HG03442 (cell line): ENCODE measurements around the gene MICAL3.
A peak's percentile ranks its signal among the peaks of the same experiment; 100 is the strongest.
"Not testable (repeated sequence)": the region's sequence is repeated elsewhere in the genome, so short reads cannot be mapped to it uniquely, and the experiment has no call there.

Source experiments
- ATAC-seq: cut with Tn5 transposase; IDR thresholded peaks from one replicate; pipeline ENCODE4 v1.9.1; 2021; ENCODE audit warnings: mild to moderate bottlenecking, moderate library complexity; ENCODE audit not compliant: unreplicated experiment

MICAL3 gene

DNA sequence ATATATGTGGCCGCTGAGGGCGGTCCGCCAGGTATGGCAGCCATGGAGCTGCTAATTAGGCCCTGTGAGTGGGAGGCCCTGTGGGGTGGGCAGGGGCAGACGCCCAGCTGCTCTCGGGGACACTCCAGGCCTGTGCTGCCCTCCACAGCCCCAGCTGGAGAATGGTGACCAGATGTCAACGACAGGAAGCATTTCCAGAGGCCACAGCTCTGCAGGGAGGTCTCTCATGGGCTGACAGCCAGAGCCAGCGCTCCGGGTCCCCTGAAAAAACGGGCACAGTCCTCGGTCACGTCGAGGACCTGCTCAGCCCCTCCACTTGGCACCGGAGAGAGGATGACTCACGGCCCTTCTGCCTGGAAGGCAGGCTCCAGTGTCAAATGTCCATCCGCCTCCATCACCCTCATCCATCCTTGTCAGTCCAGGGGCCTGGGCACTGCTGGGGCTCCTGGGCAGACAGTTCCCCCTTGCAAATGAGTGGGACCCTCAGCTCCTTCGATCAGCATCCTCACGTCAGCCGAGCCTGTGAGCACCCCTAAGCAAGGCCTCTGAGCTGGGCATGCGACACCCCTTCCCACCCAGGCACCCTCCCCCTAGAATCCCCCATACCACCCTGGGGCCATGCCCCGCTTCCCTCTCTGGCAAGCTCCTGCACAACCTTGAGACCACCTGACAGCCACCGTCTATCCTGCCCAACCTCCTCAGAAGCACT is 252.0 kb downstream of the MICAL3 start:
- no peak for ATAC-seq

DNA sequence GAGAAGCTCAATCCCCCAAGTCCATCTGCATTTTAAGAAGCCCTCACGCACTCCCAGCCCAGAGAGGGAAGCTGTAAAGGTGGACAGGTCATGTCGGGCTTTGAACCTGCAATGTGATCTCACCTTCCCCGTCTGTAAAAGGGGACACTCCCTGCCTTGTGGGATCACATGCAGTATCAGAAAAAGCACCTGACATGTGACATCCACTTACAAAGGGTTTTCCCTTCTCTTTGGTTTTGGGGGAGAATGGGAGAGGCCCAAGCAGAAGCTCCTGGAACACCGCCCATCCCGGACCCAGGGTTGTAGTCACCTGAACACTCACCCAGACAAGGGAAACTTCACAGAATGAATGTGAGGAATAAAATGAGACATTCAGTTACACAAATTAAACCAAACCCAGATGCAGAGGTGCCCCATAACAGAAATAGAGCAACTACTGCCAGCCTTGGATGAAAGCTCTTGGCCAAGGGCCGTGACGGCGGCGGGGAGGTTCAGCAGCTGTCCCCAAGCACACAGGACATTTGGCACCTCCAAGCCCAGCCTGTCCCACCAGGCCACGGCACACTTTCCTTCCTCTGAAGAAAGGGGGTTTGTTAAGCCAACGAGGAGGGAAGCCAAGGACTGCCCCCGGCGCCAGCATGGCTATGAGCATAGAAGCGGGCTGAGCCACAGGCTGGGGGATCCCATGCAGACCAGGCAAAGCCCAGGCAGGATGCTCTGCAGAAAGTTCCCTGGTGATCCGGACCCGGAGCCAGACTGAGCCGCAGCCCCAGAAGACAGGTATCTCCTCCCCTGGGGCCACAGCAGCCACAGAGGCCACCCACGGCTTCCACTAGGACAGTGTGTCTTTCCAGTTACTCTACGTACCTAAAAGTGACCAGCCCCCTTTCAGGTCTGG is 253.9 kb downstream of the MICAL3 start:
- no peak for ATAC-seq

DNA sequence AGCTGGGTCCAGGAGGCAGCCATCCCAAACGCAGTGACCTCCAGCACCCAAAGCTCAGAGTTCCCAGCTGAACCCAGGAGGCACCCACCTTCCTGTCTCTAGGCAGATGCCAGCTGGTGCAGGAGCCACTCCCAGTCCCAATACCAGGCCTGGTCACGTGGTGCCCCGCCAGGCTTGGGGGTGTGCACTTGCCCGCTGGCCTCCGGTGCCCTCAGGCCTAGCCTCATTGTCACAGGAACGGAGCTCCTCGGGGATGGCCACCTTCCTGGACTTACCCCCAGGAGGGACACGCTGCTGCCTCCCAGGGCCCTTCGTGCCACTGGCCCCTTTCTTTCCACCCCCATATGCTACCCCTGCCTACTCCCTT is 254.7 kb downstream of the MICAL3 start:
- ATAC-seq, result no peak

DNA sequence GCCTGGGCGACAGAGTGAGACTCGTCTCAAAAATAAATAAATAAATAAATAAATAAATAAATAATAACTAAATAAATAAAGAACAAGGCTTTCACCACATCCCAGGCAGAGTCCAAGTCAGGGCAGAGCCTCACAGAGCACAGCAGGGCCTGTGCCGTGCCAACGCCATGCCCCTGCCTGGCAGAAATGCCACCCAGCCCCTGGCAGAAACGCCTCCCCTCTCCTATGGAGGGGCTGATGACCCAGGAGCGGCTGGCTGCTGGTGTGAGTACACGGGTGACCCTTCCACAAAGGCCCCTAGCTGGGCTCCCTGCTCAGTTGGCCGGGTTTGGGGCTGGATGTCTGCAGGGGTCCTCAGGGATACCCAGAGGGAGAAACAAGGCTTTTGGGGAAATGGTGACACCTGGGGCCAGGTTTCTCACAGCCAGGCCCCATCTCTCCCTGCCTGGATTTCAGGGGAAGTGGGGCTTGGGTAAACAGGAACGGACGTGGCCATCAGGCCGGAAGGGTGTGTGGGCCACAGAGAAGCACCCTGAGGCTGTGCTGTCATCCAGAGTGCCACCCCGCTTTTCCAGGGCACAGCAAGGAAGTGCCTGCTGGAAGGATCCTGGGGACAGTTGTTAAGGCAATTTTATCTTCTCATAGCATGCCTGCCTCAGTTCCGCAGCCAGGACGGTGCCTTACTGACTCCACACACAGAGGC is 255.2 kb downstream of the MICAL3 start:
- ATAC-seq, result no peak

DNA sequence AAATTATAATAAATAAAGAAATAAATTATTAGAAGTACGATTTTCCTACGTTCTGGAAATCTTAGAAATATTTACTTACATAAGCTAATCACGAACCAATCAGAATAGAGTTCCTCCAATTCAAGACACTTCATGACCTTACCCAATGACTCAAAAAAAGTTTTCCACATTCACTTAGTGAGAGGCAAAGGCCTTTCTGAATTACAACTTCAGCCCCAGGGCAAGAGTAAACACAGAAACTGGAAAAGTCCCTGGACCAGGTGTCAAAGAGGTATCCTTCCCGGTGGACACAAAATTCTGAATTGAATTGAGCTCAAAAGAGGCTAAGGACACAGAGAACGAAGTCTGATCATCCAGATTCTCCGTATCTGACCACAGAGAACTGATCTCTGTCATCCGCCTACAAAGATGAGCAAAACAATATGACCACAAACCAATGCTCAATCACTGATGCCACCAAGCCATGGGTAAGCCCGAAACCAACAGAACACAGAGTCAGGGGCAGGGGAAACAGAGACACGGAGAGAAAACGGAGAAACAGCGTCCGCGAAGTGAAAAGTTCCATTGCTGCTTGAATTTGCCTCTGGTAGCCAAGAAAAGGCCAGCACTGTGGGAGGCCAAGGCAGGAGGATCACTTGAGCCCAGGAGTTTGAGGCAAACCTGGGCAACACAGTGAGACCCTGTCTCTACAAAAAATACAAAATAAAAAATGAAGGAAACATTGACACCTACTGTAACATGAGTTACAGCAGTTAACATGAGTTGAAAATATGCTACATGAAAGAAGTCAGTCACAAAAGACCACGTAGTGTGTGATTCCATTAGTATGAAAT is 256.9 kb downstream of the MICAL3 start:
- peak; percentile 71 for ATAC-seq

DNA sequence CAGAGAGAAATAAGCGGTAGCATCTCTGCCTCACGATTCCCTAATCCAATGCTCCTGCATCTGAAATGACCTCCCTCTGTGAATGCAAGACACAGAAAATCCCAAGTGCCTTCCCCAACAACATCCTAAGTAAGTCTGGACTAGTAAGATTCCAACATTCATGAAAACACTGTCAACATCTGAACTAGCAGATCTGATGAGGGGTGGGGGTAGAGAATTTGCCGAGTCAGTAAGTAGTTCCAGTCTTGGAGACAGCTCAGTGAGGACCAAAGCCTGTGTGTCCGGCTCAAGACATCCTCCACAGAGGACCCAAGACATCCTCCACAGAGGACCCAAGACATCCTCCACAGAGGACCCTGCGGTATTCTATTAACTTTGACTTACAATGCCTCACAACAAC is 259.5 kb downstream of the MICAL3 start:
- not testable (repeated sequence) for ATAC-seq

DNA sequence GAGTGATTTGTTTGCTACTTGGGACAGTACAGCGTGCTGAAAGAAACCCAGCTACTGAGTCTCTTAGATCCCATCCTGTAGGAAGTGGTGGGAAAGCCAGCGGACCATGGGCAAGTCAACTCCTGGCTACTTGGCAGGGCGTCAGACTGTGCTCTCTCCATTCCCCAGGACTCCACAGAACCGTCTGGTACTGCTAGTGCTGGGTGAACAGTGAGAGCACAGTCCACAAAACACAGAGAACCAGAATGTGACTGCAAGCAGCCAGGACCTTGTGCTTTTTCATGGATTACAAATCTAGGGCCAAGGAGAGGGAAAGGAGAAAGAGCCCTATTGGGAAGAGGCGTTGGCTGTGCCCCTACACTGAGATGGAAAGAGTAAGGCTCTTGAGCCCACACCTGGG is 260.3 kb downstream of the MICAL3 start:
- no peak for ATAC-seq

DNA sequence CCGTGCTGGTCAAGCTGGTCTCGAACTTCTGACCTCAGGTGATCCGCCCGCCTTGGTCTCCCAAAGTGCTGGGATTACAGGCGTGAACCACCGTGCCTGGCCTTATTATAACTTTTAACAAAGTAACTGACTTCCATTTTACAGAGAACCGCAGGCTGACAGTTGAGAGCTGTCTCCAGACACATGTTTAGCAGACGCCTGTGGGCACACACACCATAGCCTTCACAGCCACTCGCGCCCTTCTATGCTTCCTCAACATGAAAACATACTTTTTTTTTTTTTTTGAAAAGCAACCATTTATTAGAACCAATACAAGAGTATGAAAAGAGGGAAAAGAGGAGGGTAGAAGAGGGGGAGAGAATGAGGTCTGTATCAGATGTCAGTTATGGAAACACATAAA is 260.9 kb downstream of the MICAL3 start:
- not testable (repeated sequence) for ATAC-seq

DNA sequence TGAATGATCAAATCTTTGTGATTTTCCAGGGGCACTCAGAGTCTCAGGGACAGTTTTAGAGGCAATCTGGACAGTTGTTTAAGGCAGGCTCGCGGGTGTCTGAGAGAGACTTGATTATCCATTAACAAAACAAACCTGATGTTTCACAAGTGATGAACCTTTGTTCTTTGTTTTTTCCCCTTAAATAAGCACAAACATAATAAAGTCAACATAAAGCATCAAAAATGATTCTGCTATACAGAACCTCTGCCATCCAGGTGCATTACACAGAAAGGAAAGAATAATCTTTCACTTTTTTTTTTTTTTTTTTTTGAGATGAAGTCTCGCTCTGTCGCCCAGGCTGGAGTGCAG is 263.2 kb downstream of the MICAL3 start:
- no peak for ATAC-seq

DNA sequence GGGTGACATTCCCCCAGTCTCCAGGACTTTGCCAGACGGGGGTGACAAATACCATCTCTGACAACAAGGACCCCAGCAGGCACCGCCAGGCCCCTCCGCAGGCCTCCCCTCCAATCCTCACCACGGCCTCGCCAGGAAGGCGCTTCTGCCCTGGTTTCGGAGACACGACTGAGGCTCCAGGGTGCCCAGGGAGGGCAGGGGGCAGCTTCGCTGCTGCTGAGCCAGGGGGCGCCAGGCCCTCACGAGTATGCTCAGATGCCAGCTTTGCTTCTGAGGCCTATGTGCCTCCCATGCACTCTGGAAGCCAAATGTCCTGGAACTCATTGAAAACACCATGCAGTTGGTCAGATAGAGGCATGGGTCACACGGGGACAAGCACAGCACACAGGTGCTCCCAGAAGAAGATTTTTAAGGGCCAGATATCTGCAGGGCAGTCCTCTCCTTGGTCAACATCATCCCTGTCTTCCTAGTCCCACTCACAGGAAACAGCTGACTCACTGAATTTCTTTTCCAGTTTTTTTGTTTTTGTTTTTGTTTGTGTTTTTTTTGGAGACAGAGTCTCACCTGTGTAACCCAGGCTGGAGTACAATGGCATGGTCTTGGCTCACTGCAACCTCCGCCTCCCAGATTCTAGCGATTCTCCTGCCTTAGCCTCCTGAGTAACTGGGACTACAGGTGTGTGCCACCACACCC is 270.0 kb downstream of the MICAL3 start:
- ATAC-seq, result no peak

DNA sequence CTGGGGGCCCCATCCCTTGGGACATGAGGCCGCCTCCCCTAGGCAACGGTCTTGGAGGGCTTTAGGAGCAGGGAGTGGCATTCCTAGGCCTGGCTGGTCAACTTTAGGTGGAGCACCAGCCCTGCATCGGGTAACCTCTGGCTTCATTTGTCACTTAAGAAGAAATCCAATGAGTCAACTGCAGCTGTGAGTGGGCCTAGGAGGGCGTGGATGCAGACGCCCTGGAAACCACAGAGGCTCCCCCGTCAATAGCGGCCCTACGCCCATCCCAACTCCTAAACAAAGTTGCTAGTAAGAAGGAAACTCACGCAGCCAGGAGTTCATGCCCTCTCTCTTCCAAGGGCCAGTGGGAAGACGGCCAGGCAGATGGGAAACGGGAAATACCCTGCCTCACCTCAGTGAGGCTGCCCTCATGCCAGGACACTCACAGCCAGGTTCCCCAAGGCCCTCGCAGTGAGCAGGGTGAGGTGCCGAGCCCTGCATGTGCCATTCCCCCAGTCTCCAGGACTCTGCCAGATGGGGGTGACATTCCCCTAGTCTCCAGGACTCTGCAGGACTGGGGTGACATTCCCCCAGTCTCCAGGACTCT is 270.9 kb downstream of the MICAL3 start:
- ATAC-seq, result no peak

DNA sequence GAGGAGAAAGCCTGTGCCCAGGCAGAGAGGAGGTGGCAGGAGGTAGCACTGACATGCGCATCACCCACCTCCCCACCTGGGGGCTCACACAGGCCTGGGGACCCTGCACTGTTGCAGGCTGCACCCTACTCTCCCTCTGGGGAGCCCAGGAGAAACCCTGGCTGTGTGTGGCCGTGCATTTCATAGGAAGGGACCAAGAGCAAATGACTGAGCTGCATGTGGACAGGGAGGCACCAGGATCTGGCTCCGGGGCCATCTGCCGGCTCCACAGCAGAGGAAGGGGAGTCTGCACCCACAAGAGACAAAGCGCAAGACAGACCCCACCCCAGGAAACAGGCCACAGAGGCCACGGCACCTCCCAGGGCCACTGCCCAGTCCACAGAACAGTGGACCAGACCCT is 272.8 kb downstream of the MICAL3 start:
- no peak for ATAC-seq

DNA sequence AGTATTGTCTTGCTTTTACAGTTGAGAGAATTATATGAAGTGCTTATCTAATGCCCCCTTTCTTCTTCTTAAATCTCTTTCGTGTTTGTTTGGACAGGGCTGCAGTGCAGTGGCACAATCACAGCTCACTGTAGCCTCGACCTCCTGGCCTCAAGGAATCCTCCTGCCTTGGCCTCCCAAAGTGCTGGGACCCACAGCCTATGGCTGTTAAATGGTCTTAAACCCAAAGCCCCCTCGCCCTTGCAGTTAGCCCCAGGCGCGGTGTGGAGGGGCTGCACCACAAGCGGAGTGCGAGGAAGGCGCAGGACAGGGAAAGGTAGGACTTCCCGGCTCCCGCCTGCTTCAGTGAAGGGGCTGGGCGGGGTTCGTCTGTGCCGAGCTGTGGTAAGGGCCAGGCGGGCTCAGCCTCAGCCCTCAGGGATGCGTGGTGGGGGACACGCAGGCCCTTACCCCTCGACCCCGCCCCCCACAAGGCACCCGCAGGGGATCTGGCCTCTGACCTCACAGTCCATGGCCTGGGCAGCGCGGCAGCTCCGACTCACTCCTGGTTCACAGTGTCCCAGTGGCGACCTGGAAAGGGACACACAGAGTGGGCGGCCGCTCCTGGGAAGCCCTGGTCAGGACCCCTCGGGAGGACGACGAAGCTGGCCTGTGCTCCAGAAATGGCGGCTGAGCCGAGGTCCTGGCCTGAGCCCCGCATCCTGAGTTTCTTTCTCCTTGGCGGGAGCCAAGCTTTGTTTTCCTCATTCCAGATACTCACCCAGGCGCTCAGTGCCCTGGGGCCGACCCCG is 274.6 kb downstream of the MICAL3 start:
- no peak for ATAC-seq

DNA sequence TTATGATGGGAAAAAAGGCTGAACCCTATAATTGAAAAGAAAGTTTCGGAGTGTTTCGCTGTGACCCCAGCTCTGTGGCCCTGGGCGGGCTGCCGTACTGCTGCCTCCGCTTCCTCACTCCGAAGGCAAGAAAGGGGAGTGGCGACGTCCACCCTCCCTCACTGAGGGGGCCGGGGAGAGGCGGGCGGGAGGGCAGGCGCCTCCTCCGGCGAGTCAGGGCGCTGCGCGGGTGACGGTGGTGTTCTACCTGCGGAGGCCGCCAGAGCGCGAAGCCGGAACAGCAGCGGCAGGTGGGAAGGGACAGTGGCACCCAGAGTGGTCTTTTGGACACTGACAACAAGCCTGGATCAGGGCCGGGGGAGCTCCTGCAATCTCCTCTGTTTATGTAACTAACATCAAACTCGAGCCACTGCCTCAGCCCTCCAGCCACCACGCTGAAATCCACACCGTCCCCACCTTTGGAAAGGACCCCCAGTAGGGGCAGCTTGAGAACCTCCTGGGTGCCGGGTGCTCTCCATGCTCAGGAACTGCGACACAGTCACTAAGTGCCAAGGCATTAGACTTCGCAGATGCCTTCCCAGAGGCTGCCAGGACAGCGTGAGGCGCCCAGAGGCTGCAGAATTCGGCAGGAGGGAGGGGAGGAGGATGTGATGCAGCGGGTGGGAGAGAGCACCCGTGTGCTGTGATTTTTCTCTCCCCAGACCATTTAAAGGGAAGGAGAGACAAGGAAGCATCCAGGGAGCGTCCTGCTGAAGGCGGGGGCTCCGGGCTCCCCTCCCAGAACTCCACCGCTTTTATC is 275.6 kb downstream of the MICAL3 start:
- ATAC-seq, result no peak

DNA sequence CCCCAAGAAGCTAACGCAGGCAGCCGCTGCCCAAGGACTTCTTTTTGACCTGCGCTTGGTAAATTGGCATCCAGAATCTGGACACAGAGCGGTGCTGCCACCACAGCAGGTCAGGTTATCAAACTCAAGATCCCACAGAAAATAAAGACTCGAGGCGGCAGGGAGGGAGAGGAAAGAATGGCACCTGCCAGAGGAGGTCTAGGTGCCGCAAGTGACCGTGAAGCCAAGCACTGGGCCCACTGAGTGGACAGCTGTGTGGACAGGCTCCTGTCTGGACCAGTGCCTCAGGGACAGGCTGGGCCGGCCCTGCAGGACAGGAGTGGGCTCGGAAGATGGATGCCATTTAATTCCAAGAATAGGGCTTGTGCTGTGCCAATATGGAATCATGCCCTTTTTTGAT is 277.4 kb downstream of the MICAL3 start:
- no peak for ATAC-seq

DNA sequence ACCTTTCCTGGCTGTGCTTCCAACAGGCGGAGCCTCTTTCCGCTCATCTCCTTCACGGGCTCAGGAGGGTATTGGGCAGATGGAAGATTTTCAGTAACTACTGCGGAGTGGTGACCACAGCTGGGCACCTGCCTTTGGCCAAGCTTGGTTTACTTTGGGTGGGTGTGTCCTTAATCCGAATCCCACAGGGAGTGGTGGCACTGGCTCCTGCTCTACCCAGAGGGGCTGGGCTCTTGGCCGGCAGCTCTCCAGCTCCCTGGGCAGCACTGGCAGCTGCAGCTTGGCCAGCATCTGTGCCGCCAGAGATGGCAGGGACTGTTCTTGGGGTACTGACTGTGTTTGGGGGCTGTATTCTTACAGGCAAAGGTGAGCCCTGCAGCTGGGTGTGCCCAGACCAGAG is 279.9 kb downstream of the MICAL3 start:
- ATAC-seq, result no peak

DNA sequence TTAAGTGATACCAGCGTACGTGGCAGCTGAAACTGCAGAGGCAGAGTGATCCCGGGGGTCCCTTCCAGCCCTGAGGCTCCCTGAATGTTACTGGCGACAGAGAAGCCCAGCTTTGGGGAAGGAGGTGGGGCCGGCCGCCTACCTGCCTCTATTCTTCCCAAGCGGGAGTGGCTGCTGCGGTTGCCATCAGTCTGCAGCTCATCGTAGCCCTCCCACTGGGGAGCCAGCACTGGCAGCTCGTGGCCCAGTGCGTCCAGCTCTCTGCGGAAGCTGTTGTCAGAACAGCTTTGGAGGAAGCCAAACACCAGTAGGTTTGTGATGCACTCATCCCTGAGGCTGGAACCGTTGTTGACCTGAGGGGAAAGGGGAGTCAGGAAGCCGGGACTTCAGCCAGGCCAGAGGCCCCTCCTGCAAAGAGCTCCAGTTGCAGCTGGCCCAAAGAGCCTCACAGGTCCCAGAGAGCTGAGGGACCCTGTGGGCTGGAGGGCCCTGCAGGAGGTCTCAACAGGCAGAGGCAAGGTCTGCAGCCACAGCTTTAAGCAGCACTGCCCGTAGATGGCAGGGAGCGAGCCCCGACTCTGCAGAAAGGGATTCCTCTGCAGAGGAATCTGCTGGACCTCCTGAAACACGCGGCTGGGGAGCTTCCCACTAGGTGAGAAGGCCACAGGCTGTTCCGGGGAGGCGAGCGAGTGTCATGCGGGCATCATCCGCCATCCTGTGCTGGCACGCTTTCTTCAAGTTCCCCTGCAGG is 280.5 kb downstream of the MICAL3 start:
- no peak for ATAC-seq

DNA sequence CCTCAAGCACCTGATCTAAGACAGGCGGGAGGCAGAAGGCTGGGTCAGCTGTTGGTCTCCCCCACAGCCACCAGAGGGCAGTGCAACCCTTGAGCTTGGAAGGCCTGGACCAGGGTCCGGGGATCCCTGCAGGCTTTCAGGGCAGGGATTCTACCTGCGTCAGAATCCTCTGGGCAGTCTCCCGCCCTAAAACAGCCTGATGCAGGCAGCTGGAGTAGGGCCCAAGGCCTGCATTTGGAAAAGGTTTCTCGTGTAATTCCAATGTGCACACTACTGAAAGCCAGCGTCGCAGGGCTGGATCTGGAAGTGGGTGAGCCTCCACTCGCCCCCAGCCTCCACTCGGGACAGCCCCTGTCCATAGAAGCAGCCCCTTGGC is 281.8 kb downstream of the MICAL3 start:
- ATAC-seq, result peak; percentile 66
